Measurements from ENCODE around the gene AGK.
"Not testable (repeated sequence)": the region's sequence is repeated elsewhere in the genome, so short reads cannot be mapped to it uniquely, and the experiment has no call there.

GRCh38 chr7:141579953-141580352 lies 28.7 kb downstream of the AGK start:
- not testable (repeated sequence) for TF ChIP-seq CTCF (IDR thresholded peaks at IDR 0.05); POLR2AphosphoS5 (IDR thresholded peaks at IDR 0.05; ENCODE audit: low read depth, low read length); TCF7L2 (IDR thresholded peaks at IDR 0.05; ENCODE audit: low read depth, low read length)

Measured in Panc1 (cell line).